Bronchial epithelial cell (primary cell): Measurements from ENCODE around the gene BANK1. TPM values are rescaled to one million over a fixed set of nuclear protein-coding genes. Genes with fewer than 3 reads are reported as not detected.

Source experiments
- DNase-seq: peaks from one replicate; pipeline ENCODE4 v3.0.0-alpha.2; 2010; ENCODE audit warnings: low read depth
- FAIRE-seq: peaks from 2 replicates; lab custom pipeline; 2011; peaks lifted over from hg19 to GRCh38; lab: Jason Lieb, UNC
- H3K27me3 ChIP-seq: 2 replicates; pipeline ENCODE4 v1.5.1; 2011; ENCODE audit warnings: low read length; ENCODE audit not compliant: control insufficient read depth, insufficient read depth
- H3K36me3 ChIP-seq: 2 replicates; pipeline ENCODE4 v1.5.1; 2011; ENCODE audit warnings: low read length; ENCODE audit not compliant: control insufficient read depth, insufficient read depth
- H3K4me3 ChIP-seq: 2 replicates; pipeline ENCODE4 v1.5.1; 2011; ENCODE audit warnings: mild to moderate bottlenecking, low read depth, low read length, control low read depth
- CTCF ChIP-seq: IDR thresholded peaks from 2 replicates; pipeline ENCODE4 v1.5.1; 2011; ENCODE audit warnings: mild to moderate bottlenecking, moderate library complexity, low read length, control low read depth, inconsistent platforms; ENCODE audit not compliant: insufficient read depth, severe bottlenecking
- total RNA-seq: library from RNA; depleted of rRNA; stranded (reverse); fragments of >200 nt; gene quantifications from 2 replicates; pipeline ENCODE4 v1.2.1, GENCODE V29; 2014

The BANK1 gene
- total RNA-seq, 1 donor from 2014 or later = 0.26 TPM

DNA sequence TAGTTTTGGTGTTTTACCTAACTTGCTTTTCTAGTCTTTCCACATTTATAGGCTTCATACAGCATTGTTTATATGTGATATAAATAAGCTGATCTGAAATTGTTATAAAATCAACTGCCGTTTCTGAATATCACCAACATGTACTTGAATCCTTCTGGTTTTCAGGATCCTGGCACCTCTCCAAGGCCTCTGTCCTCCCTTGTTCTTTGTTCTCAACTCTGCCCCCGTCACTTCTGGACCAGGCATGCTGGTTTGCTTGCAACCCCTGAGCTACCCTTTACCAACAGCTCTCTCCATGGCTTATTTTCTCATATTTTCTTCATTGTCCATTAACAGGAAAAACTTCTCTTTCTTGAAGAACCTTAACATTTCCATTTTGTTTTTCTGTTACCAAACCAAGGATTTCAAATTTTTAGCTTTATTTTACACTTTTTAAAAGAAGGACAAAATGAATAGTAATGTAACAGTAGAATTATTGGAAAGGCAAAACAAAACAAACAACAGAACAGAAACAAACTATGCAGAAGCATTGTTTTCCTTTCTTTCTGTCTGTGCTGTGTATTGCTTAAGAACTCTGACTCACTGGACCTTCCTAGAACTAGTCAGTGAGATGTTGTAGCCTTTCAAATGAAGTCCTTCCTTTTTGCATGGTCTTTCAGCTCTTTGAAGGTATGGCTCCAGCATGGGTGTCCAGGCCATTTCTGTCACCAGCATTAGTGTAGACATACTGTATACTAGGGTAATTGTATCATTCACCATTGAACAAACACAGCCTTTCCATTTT, 44.8 kb downstream of the BANK1 start:
- H3K27me3 ChIP-seq = no peaks in the 10 kb centered on the region
- no peak for TF ChIP-seq CTCF
- H3K36me3 ChIP-seq = no peaks in the 10 kb centered on the region
- DNase-seq = peak; percentile 86
- peak; percentile 64 for FAIRE-seq
- no peak overlapping the region for H3K4me3 ChIP-seq

- Histone ChIP-seq H3K36me3 (no peaks in the 10 kb centered on the region), H3K4me3 (no peak overlapping the region), H3K27me3 (no peaks in the 10 kb centered on the region)
- TF ChIP-seq CTCF = no peak
- FAIRE-seq (no peak), DNase-seq (no peak)
These were observed 52.5 kb downstream of the BANK1 start for GRCh38 chr4:101843054-101843453.

DNA sequence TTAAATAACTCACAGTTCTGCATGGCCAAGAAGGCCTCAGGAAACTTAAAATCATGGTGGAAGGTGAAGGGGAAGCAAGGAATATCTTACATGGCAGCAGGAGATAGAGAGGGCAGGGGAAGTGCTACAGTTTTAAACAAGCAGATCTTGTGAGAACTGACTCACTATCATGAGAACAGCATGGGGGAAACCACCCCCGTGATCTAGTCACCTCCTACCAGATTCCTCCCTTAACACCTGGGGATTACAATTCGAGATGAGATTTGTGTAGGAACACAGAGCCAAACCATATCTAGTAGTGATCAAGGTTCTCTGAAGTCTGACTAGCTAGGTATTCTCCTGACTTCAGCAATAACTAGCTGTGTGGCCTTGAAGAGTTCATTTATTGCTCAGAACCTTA, 56.0 kb downstream of the BANK1 start:
- Histone ChIP-seq H3K4me3 (no peak overlapping the region), H3K27me3 (no peaks in the 10 kb centered on the region), H3K36me3 (no peaks in the 10 kb centered on the region)
- peak; percentile 3 for DNase-seq
- no peak for FAIRE-seq
- TF ChIP-seq CTCF = no peak

DNA sequence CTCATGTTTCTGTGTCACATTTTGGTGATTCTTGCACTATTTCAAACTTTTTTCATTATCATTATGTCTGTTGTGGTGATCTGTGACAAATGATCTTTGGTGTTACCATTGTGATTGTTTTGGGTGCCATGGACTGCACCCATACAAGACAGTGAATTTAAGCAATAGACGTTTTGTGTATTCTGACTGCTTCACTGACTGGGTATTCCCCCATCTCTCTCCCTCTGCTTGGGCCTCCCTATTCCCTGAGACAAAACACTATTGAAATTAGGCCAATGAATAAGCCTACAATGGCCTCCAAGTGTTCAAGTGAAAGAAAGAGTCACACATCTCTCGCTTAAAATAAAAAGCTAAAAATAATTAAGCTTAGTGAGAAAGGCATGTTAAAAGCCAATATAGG, 60.2 kb downstream of the BANK1 start:
- no peaks in the 10 kb centered on the region for H3K36me3 ChIP-seq
- no peak overlapping the region for H3K4me3 ChIP-seq
- FAIRE-seq (no peak), DNase-seq (no peak)
- no peaks in the 10 kb centered on the region for H3K27me3 ChIP-seq
- TF ChIP-seq CTCF = no peak

DNA sequence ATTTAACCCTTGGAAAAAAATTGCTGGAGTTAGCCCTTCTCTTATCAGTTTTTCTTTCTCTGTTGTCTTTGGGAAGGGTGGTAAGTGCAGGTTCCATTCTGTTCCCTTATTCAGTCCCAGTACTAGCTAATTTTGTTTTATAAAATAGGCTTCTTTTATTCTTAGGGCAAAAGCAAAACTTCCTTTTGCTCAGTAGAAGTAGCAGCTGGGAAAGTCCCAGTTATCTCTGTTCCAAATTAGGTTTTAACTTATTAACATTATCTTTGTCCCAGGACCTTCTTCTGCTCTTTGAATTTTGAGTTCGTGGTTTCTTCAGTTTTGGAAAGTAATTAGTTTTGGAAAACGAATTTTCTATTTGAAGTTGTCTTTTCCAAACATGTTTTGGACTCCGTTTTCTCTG, 61.1 kb downstream of the BANK1 start:
- no peaks in the 10 kb centered on the region for H3K36me3 ChIP-seq
- DNase-seq = no peak
- FAIRE-seq = no peak
- H3K27me3 ChIP-seq = no peaks in the 10 kb centered on the region
- H3K4me3 ChIP-seq = no peak overlapping the region
- TF ChIP-seq CTCF = no peak

DNA sequence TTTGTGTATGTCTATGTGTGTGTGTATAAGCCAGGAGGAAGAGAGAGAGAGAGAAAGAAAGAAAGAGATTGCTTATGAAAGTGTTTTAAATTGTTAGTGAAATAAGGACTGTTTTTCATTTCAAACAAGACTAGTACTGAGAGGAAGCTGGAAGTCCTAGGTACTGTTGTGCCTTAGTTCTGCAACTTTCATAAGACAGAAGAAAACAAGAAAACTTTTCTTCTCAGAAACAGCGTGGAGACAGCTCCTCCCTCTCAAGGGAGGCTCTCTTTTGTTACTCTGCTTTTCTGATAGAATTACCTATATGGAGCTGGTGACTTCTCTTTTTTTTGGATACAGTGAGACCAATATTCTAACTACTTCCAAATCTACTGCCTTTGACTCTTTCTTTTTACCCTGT, 62.5 kb downstream of the BANK1 start:
- no peak for FAIRE-seq

More for the DNA sequence above, 62.5 kb downstream of the BANK1 start:
- Histone ChIP-seq H3K4me3 (no peak overlapping the region), H3K27me3 (no peaks in the 10 kb centered on the region), H3K36me3 (no peaks in the 10 kb centered on the region)
- TF ChIP-seq CTCF = no peak
- DNase-seq = no peak
